Osteoblast (primary cell): ENCODE data around the gene STX10. TPM values are rescaled to one million over a fixed set of nuclear protein-coding genes. Genes with fewer than 3 reads are reported as not detected.
A peak's percentile ranks its signal among the peaks of the same experiment; 100 is the strongest.
"Not testable (repeated sequence)": the region's sequence is repeated elsewhere in the genome, so short reads cannot be mapped to it uniquely, and the experiment has no call there.

Source experiments
- DNase-seq: peaks from one replicate; pipeline ENCODE4 v3.0.0; 2011; ENCODE audit warnings: low spot score, mixed read lengths; ENCODE audit not compliant: insufficient read length; ENCODE audit errors: missing footprints
- H2AFZ ChIP-seq: 2 replicates; pipeline ENCODE4 v1.6.0; 2011; ENCODE audit warnings: mild to moderate bottlenecking, low read length
- H3K27ac ChIP-seq: 2 replicates; pipeline ENCODE4 v1.5.1; 2011; ENCODE audit warnings: mild to moderate bottlenecking, low read depth, low read length, moderate library complexity
- H3K27me3 ChIP-seq: 2 replicates; pipeline ENCODE4 v1.6.0; 2012; ENCODE audit warnings: mild to moderate bottlenecking, control low read depth, inconsistent platforms, low read length, moderate library complexity; ENCODE audit not compliant: insufficient read depth
- H3K36me3 ChIP-seq: 2 replicates; pipeline ENCODE4 v1.5.1; 2011; ENCODE audit warnings: mild to moderate bottlenecking, low read length, control low read depth, moderate library complexity; ENCODE audit not compliant: insufficient read depth
- H3K4me1 ChIP-seq: 2 replicates; pipeline ENCODE4 v1.5.1; 2011; ENCODE audit warnings: mild to moderate bottlenecking, low read length, control low read depth, moderate library complexity; ENCODE audit not compliant: insufficient read depth
- H3K4me2 ChIP-seq: 2 replicates; pipeline ENCODE4 v1.6.0; 2011; ENCODE audit warnings: mild to moderate bottlenecking, low read length; ENCODE audit not compliant: insufficient read depth
- H3K4me3 ChIP-seq: fragments of 200-600 bp; sonication (generic); 3 replicates; pipeline ENCODE4 v1.5.1; 2012; ENCODE audit warnings: mild to moderate bottlenecking, low read length, inconsistent platforms; ENCODE audit not compliant: insufficient read depth
- H3K79me2 ChIP-seq: 2 replicates; pipeline ENCODE4 v1.6.0; 2012; ENCODE audit warnings: mild to moderate bottlenecking, low read length, control low read depth, inconsistent platforms; ENCODE audit not compliant: insufficient read depth
- H3K9me3 ChIP-seq: 2 replicates; pipeline ENCODE4 v1.5.1; 2011; ENCODE audit warnings: low read depth, low read length, control low read depth
- H4K20me1 ChIP-seq: 2 replicates; pipeline ENCODE4 v1.6.0; 2012; ENCODE audit warnings: mild to moderate bottlenecking, low read length, control low read depth; ENCODE audit not compliant: insufficient read depth
- total RNA-seq: library from RNA; depleted of rRNA; stranded (reverse); fragments of >200 nt; gene quantifications from 2 replicates; pipeline ENCODE4 v1.2.3, GENCODE V29; 2012
- TF ChIP-seq, protein P1 (sequence below): IDR thresholded peaks from 2 replicates; pipeline ENCODE4 v1.5.1; 2011; ENCODE audit warnings: mild to moderate bottlenecking, low read depth, low read length, moderate library complexity; ENCODE audit errors: extremely low read depth

Gene STX10
- total RNA-seq, 1 donor = 81.1 TPM

DNA sequence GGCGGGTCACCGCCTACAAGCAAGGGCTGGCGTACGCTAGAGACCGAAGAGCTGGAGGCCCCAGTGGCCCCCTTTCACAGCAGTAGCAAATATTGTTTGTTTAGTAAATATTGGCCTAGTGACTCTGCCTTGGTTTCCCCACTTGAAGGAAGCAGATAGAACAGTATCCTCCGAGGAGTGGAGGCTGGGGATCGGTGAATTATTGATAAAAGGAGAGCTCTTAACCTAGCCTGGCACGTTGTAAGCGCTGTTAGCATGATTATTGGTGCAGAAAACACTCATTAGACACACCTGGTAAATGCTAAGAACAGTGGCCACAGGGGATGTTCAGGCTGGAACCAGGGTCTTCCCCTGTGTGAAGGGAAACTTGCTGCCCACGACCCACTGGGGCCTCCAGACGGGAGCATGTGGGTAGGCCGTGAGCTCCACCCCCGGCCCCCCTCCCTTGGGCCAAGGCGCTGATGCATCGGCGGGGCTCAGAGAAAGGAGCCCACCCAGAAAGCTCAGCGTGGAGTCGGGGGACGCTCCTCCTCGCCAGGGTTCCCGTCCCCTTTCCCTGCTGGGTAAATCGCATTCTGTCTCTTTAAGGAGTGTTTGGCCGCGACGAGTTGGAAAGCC lies 2.3 kb upstream of the STX10 start:
- DNase-seq = peak; percentile 92
- Histone ChIP-seq H3K4me1 (peaks cover 35% of the 10 kb centered on the region), H3K4me3 (peak overlapping the region; percentile 71), H4K20me1 (peaks cover 17% of the 10 kb centered on the region), H2AFZ (peak overlapping the region; percentile 28), H3K4me2 (peak overlapping the region; percentile 97), H3K36me3 (no peaks in the 10 kb centered on the region), H3K27me3 (no peaks in the 10 kb centered on the region), H3K79me2 (peaks cover 51% of the 10 kb centered on the region), H3K9me3 (no peaks in the 10 kb centered on the region), H3K27ac (peak overlapping the region; percentile 94)
- TF ChIP-seq, protein P1, sequence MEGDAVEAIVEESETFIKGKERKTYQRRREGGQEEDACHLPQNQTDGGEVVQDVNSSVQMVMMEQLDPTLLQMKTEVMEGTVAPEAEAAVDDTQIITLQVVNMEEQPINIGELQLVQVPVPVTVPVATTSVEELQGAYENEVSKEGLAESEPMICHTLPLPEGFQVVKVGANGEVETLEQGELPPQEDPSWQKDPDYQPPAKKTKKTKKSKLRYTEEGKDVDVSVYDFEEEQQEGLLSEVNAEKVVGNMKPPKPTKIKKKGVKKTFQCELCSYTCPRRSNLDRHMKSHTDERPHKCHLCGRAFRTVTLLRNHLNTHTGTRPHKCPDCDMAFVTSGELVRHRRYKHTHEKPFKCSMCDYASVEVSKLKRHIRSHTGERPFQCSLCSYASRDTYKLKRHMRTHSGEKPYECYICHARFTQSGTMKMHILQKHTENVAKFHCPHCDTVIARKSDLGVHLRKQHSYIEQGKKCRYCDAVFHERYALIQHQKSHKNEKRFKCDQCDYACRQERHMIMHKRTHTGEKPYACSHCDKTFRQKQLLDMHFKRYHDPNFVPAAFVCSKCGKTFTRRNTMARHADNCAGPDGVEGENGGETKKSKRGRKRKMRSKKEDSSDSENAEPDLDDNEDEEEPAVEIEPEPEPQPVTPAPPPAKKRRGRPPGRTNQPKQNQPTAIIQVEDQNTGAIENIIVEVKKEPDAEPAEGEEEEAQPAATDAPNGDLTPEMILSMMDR = no peak

DNA sequence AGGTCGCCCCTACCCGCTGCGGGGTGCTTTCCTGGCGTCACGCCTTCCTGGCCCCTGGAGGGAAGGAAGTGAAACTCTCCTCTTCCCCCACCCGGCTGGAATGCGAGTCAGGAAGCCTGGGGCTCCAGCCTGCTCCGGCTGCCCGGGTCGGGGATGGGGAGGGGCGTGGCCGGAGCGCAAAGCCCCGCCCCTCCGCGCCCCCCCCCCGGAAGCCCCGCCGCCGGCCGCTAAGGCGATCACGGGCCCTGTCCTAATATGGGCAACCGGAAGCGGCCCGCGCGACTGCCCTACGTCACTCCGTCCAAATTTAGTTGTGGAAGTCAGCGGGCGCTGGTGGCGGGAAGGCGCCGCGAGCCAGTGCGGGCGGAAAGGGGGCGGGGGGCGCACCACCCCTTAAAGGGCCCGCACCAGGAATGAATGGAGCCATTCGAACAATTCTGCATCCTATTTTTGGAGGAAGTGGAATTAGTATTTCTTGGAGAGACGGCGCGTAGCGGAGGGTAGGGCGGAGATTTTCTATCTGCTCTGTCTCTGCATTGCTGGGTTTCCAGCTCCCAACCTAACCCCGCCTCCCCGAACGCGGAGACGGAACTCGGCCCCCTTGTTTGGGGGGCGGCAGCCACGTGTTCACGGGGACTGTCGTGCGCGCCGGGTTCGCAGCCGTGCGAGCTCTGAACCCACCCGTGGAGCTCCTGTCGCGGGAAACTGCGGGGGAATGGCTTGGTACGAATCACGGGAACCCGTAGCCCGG lies 1.6 kb upstream of the STX10 start:
- H3K4me1 ChIP-seq = peaks cover 35% of the 10 kb centered on the region
- H3K36me3 ChIP-seq = no peaks in the 10 kb centered on the region
- peak overlapping the region; percentile 97 for H3K4me2 ChIP-seq
- H3K9me3 ChIP-seq = no peaks in the 10 kb centered on the region
- H2AFZ ChIP-seq = peak overlapping the region; percentile 28
- H4K20me1 ChIP-seq = peaks cover 17% of the 10 kb centered on the region
- peak; percentile 99 for DNase-seq
- no peaks in the 10 kb centered on the region for H3K27me3 ChIP-seq
- peak overlapping the region; percentile 96 for H3K27ac ChIP-seq
- TF ChIP-seq, protein P1 = peak; percentile 11
- peak overlapping the region; percentile 97 for H3K4me3 ChIP-seq
- H3K79me2 ChIP-seq = peaks cover 51% of the 10 kb centered on the region

DNA sequence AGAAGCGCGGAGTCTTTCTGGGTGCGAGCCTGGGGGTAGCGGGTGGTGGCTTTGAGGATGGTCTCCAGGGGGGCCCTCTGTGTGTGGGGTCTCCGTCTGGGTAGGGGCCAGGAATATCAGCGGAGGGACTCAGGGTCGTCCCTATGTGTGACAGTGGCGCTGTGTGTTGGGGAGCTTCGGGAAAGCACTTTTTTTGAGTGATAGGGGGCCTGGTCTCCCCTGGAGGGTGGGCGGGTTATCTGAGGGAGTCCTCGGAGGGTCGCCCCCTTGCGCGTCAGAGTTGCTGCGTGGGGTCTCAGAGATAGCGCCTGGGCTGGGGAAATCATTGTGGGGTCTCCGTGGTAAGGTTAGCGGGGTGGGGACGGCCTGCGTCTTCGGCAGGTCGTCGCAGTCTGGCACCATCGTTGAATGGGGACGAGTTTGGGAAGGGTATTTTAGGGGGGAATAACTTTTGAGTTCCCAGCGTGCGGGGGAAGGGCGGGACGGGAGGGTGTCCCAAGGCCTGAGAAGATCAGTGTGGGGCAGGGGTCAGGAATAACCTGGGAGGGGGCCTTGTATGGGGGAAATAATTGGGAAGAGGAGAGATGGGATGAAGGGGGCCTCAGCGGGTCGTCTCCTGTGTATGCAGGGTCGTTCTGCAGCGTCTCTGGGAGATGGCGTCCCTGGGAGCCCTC lies 893 bp upstream of the STX10 start:
- TF ChIP-seq, protein P1 = no peak
- no peaks in the 10 kb centered on the region for H3K36me3 ChIP-seq
- peak; percentile 74 for DNase-seq
- peaks cover 17% of the 10 kb centered on the region for H4K20me1 ChIP-seq
- H3K27me3 ChIP-seq = no peaks in the 10 kb centered on the region
- no peaks in the 10 kb centered on the region for H3K9me3 ChIP-seq
- peaks cover 51% of the 10 kb centered on the region for H3K79me2 ChIP-seq
- H3K4me1 ChIP-seq = peaks cover 31% of the 10 kb centered on the region
- H3K4me2 ChIP-seq = peak overlapping the region; percentile 97
- H3K27ac ChIP-seq = peak overlapping the region; percentile 96
- H3K4me3 ChIP-seq = peak overlapping the region; percentile 97
- H2AFZ ChIP-seq = peak overlapping the region; percentile 44

DNA sequence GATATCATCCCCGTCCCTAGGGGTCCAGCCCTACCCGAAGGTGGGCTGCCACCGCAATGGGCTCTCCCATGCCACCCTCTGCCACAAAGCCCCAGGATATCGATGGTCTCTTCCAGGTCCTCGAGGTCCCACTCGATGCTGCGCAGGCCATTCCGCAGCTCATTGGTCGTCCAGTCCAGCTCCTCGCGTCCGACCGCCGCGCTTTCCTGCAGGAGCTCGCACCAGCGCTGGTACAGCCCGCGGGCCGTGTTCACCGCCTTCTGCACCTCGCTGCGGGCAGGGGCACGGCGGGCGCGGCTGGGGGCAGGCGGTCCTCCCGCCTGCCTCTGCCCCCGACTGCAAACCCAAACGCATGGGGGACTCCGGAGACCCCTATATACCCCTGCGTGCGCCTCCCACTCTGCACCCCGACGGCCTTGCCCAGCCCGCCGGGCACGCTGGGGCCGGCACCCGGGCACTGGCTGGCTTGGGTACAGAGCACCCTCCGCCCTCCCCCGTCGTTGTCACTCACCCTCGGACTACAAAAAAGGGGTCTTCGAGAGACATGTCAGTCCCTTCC lies 468 bp downstream of the STX10 start:
- DNase-seq = peak; percentile 84
- Histone ChIP-seq H3K4me2 (peak overlapping the region; percentile 97), H3K4me1 (peaks cover 20% of the 10 kb centered on the region), H2AFZ (peak overlapping the region; percentile 90), H3K27ac (peak overlapping the region; percentile 96), H3K79me2 (peaks cover 52% of the 10 kb centered on the region), H4K20me1 (peaks cover 17% of the 10 kb centered on the region), H3K9me3 (no peaks in the 10 kb centered on the region), H3K27me3 (no peaks in the 10 kb centered on the region), H3K4me3 (peak overlapping the region; percentile 97), H3K36me3 (peaks cover under 1% of the 10 kb centered on the region)
- TF ChIP-seq, protein P1 = no peak

DNA sequence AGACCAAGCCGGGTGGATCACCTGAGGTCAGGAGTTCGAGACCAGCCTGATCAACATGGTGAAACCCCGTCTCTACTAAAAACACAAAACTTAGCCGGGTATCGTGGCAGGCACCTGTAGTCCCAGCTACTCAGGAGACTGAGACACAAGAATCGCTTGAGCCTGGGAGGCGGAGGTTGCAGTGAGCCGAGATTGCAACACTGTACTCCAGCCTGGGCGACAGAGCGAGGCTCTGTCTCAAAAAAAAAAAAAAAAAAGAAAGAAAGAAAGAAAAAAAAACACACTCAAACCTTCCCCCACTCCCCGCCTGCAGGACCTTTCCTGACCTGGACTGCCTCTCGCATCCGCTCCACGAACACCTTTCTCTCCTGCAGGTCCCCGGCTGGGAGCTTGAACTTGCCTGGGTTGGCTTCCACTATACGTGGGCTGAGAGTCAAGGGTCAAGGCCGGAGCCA lies 975 bp downstream of the STX10 start:
- Histone ChIP-seq H3K79me2 (peaks cover 51% of the 10 kb centered on the region), H3K4me3 (peak overlapping the region; percentile 97), H3K27ac (peak overlapping the region; percentile 96), H2AFZ (peak overlapping the region; percentile 90), H4K20me1 (peaks cover 13% of the 10 kb centered on the region), H3K4me1 (peaks cover 18% of the 10 kb centered on the region), H3K4me2 (peak overlapping the region; percentile 97)
- peak; percentile 61 for DNase-seq
- H3K9me3 ChIP-seq, H3K27me3 ChIP-seq, H3K36me3 ChIP-seq: not testable (repeated sequence)
